HCT116 (cell line): ENCODE measurements around the gene CCNK. TPM values are rescaled to one million over a fixed set of nuclear protein-coding genes. Genes with fewer than 3 reads are reported as not detected.

ENCODE experiments used
- ATAC-seq: fragments of 200-7000 bp; cut with Tn5 transposase; 2 replicates; pipeline ENCODE4 v1.9.1; 2020; ENCODE audit warnings: mild to moderate bottlenecking, moderate library complexity
- BruUV-seq: library from RNA; stranded (reverse); fragments of 400-500 nt; replicated peaks from 2 replicates; lab custom pipeline; 2021; lab: Mats Ljungman, UMichigan
- CTCF ChIA-PET: fragments of 300-600 bp; sonication (Branson Sonifier 250); formaldehyde crosslinking; loops from one replicate; lab custom pipeline; 2021; ENCODE audit warnings: antibody characterized with exemption; lab: Charles Lee
- POLR2A ChIA-PET: fragments of 300-600, 350-600 bp; sonication (Branson Sonifier 250); formaldehyde crosslinking; loops from one replicate; lab custom pipeline; 2021; ENCODE audit warnings: antibody characterized with exemption; lab: Charles Lee
- RAD21 ChIA-PET, 2 experiments: fragments of 300-600 bp; sonication (Branson Sonifier 250); formaldehyde crosslinking; loops; one replicate each; lab custom pipeline; 2023; ENCODE audit warnings: low total read pairs in 2 of 2; ENCODE audit not compliant: uncharacterized antibody in 2 of 2, unreplicated experiment in 2 of 2, low non-redundant PET in 1 of 2; lab: Charles Lee
- DNase-seq: peaks from one replicate; pipeline ENCODE4 v3.0.0-alpha.2; 2010; ENCODE audit warnings: low read depth, low spot score
- H2AFZ ChIP-seq: fragments of 200-600 bp; shearing (Covaris generic), sonication (generic); 2 replicates; pipeline ENCODE4 v1.6.1; 2017; ENCODE audit warnings: low read depth, mixed run types, mixed read lengths, antibody characterized with exemption, low read length; ENCODE audit not compliant: poor library complexity, severe bottlenecking
- H3K27ac ChIP-seq: 2 replicates; pipeline ENCODE4 v1.5.1; 2012; ENCODE audit warnings: low read depth, low read length
- H3K27me3 ChIP-seq: fragments of 200-600 bp; sonication (generic); 2 replicates; pipeline ENCODE4 v1.6.1; 2016; ENCODE audit warnings: mixed run types, low read length, mixed read lengths; ENCODE audit not compliant: insufficient read depth
- H3K36me3 ChIP-seq, 2 experiments: fragments of 200-500 bp in 1 of 2; fragments of 200-600 bp in 1 of 2; sonication (Bioruptor generic) in 1 of 2; sonication (generic) in 1 of 2; 2 replicates each; pipeline versions ENCODE4 v1.5.1 to v1.6.1; 2014 to 2016; ENCODE audit warnings: low read length in 2 of 2, inconsistent platforms in 1 of 2, mixed read lengths in 1 of 2, mixed run types in 1 of 2; ENCODE audit not compliant: insufficient read depth in 2 of 2, control insufficient read depth in 1 of 2
- H3K4me1 ChIP-seq, 2 experiments: fragments of 200-600 bp in 1 of 2; sonication (generic) in 1 of 2; 2 replicates each; pipeline versions ENCODE4 v1.5.1 to v1.6.1; 2012 to 2017; ENCODE audit warnings: low read length in 2 of 2, inconsistent platforms in 1 of 2, mild to moderate bottlenecking in 1 of 2, mixed read lengths in 1 of 2, mixed run types in 1 of 2, moderate library complexity in 1 of 2; ENCODE audit not compliant: insufficient read depth in 2 of 2, control insufficient read depth in 1 of 2
- H3K4me2 ChIP-seq: fragments of 200-600 bp; sonication (generic); 2 replicates; pipeline ENCODE4 v1.6.1; 2017; ENCODE audit warnings: mixed run types, low read length, mixed read lengths
- H3K4me3 ChIP-seq, 2 experiments: fragments of 200-600 bp in 1 of 2; sonication (generic) in 1 of 2; replicated peaks in 1 of 2; 2 replicates each; pipeline ENCODE4 v1.5.1; 2011 to 2016; ENCODE audit warnings: low read length in 2 of 2, control low read depth in 1 of 2, low read depth in 1 of 2, mild to moderate bottlenecking in 1 of 2, mixed read lengths in 1 of 2, mixed run types in 1 of 2
- H3K79me2 ChIP-seq: fragments of 200-600 bp; sonication (generic); 2 replicates; pipeline ENCODE4 v1.6.1; 2017; ENCODE audit warnings: mild to moderate bottlenecking, mixed run types, low read length, moderate library complexity, mixed read lengths; ENCODE audit not compliant: insufficient read depth
- H3K9ac ChIP-seq: fragments of 200-600 bp; sonication (generic); 2 replicates; pipeline ENCODE4 v1.6.1; 2016; ENCODE audit warnings: low read length, mixed read lengths
- H3K9me2 ChIP-seq: fragments of 200-600 bp; sonication (generic), shearing (Covaris generic); 2 replicates; pipeline ENCODE4 v1.6.1; 2017; ENCODE audit warnings: mixed run types, mild to moderate bottlenecking, moderate library complexity; ENCODE audit not compliant: insufficient read depth
- H3K9me3 ChIP-seq, 2 experiments: fragments of 200-500 bp in 1 of 2; fragments of 200-600 bp in 1 of 2; sonication (Bioruptor generic) in 1 of 2; sonication (generic) in 1 of 2; 2 replicates each; pipeline ENCODE4 v1.6.1; 2014 to 2017; ENCODE audit warnings: low read length in 2 of 2, mixed read lengths in 2 of 2, inconsistent platforms in 1 of 2, low read depth in 1 of 2, mild to moderate bottlenecking in 1 of 2, mixed run types in 1 of 2, moderate library complexity in 1 of 2; ENCODE audit not compliant: control insufficient read depth in 1 of 2, insufficient read depth in 1 of 2
- H4K20me1 ChIP-seq: fragments of 200-600 bp; sonication (generic), shearing (Covaris generic); 2 replicates; pipeline ENCODE4 v1.6.1; 2017; ENCODE audit warnings: mixed run types, mild to moderate bottlenecking, moderate library complexity; ENCODE audit not compliant: insufficient read depth
- CEBPB ChIP-seq: IDR thresholded peaks from 2 replicates; pipeline ENCODE4 v1.6.1; 2012; ENCODE audit warnings: low read depth
- EZH2phosphoT487 ChIP-seq: fragments of 200-600 bp; IDR thresholded peaks from 2 replicates; pipeline ENCODE4 v1.6.1; 2018; ENCODE audit warnings: antibody characterized with exemption, borderline replicate concordance
- POLR2A ChIP-seq: IDR thresholded peaks from 2 replicates; pipeline ENCODE4 v1.7.0; 2011; ENCODE audit warnings: borderline replicate concordance; ENCODE audit not compliant: insufficient read depth, insufficient read length; ENCODE audit errors: extremely low read depth
- POLR2AphosphoS5 ChIP-seq: IDR thresholded peaks from 2 replicates; pipeline ENCODE4 v1.6.1; 2011; ENCODE audit warnings: mild to moderate bottlenecking, low read depth, low read length, moderate library complexity
- SP1 ChIP-seq: IDR thresholded peaks from 2 replicates; pipeline ENCODE4 v1.6.1; 2012; ENCODE audit warnings: low read depth
- YY1 ChIP-seq: IDR thresholded peaks from 2 replicates; pipeline ENCODE4 v1.6.1; 2011; ENCODE audit warnings: low read length, low read depth, moderate library complexity, mild to moderate bottlenecking; ENCODE audit not compliant: insufficient replicate concordance; ENCODE audit errors: extremely low read depth
- intact Hi-C: fragments of 100-400 bp; cut with micrococcal nuclease; formaldehyde crosslinking; loops from 2 replicates; pipeline ENCODE4 v1.10.0; 2022
- total RNA-seq: library from RNA; stranded (reverse); gene quantifications from one replicate; pipeline ENCODE4 v1.2.1, GENCODE V29; 2021; ENCODE audit not compliant: unreplicated experiment
- TF ChIP-seq, protein P1 (sequence below), 3 experiments: fragments of 200-600 bp in 1 of 3; sonication (generic) in 1 of 3; IDR thresholded peaks in 2 of 3; conservative IDR thresholded peaks in 1 of 3; 2 replicates each; pipeline ENCODE4 v1.5.1; 2012 to 2017; ENCODE audit warnings: low read depth in 2 of 3, low read length in 2 of 3, antibody characterized with exemption in 1 of 3, borderline replicate concordance in 1 of 3, control low read depth in 1 of 3, mild to moderate bottlenecking in 1 of 3, mixed read lengths in 1 of 3, mixed run types in 1 of 3, moderate library complexity in 1 of 3; ENCODE audit not compliant: insufficient read depth in 1 of 3
- TF ChIP-seq, protein P2 (sequence below): IDR thresholded peaks from 2 replicates; pipeline ENCODE4 v1.6.1; 2011; ENCODE audit warnings: mild to moderate bottlenecking, low read length, moderate library complexity; ENCODE audit not compliant: insufficient replicate concordance; ENCODE audit errors: extremely low read depth

Gene CCNK
- total RNA-seq, 1 experiment from 2014 or later: 68.2 TPM

DNA sequence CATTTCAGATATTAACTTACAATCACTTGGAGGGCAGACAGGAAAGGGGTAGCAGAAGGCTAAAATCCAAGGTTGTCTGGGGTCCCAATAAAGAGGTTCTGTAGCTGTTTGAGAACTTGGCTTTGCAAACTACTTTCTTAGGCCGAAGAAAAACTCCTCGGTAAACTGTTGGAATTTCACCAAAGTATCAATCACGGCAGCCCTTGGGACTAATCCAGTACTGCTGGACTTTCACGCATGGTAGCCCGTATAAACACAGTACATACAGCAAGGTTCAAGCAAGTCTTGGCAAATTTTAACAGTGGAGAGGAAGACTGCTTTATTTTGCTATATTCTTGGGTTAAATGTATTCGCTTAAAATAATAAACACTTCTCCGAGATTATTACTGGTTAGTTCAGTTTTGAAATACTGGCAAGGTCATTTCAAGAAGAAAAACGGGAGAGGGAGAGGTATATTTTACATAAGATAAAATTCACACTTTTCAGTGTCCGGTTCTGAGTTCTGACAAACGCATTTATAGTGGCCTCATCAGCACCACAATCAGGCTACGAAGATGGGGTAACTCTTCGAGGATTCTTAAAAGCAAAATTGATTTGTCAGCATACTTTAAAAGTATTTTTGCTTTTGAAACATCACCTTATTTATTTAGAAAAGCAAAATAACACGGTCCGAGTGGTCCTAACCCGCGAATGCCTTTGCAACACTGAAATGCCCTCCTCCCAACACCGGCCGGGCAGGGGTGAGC lies 1.9 kb upstream of the CCNK start:
- H3K79me2 ChIP-seq: peaks cover 90% of the 10 kb centered on the region
- no TSS peak for BruUV-seq
- peaks cover 12 to 18% of the 10 kb centered on the region in 2 experiments; a peak in 3 of 4 replicates for H3K4me1 ChIP-seq
- CTCF ChIA-PET: no interaction called here
- intact Hi-C loops: no loop called here
- no peak overlapping the region for H2AFZ ChIP-seq
- no peaks in the 10 kb centered on the region for H3K36me3 ChIP-seq
- ATAC-seq (no peak), DNase-seq (no peak)
- H4K20me1 ChIP-seq: peaks cover 15% of the 10 kb centered on the region; the same call in 1 of the 2 replicates
- H3K4me3 ChIP-seq: peak overlapping the region; percentile 51 to 76
- RAD21 ChIA-PET: no interaction called here
- H3K9me3 ChIP-seq: no peaks in the 10 kb centered on the region
- H3K27me3 ChIP-seq: no peaks in the 10 kb centered on the region
- no peaks in the 10 kb centered on the region for H3K9me2 ChIP-seq
- H3K9ac ChIP-seq: peak overlapping the region; percentile 75
- peak overlapping the region; percentile 86 for H3K27ac ChIP-seq
- H3K4me2 ChIP-seq: peak overlapping the region; percentile 89
- TF ChIP-seq SP1: no peak
- no peak for TF ChIP-seq EZH2phosphoT487
- no peak for TF ChIP-seq POLR2AphosphoS5
- TF ChIP-seq, protein P1, sequence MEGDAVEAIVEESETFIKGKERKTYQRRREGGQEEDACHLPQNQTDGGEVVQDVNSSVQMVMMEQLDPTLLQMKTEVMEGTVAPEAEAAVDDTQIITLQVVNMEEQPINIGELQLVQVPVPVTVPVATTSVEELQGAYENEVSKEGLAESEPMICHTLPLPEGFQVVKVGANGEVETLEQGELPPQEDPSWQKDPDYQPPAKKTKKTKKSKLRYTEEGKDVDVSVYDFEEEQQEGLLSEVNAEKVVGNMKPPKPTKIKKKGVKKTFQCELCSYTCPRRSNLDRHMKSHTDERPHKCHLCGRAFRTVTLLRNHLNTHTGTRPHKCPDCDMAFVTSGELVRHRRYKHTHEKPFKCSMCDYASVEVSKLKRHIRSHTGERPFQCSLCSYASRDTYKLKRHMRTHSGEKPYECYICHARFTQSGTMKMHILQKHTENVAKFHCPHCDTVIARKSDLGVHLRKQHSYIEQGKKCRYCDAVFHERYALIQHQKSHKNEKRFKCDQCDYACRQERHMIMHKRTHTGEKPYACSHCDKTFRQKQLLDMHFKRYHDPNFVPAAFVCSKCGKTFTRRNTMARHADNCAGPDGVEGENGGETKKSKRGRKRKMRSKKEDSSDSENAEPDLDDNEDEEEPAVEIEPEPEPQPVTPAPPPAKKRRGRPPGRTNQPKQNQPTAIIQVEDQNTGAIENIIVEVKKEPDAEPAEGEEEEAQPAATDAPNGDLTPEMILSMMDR (IDR thresholded peaks at IDR 0.05 in 2 of 3, conservative IDR thresholded peaks at IDR 0.05 in 1 of 3; ENCODE audit: borderline replicate concordance in 1 of 3, insufficient read depth in 1 of 3, low read depth in 2 of 3, low read length in 2 of 3): no peak; a peak in 1 of 6 replicates
- TF ChIP-seq, protein P2, sequence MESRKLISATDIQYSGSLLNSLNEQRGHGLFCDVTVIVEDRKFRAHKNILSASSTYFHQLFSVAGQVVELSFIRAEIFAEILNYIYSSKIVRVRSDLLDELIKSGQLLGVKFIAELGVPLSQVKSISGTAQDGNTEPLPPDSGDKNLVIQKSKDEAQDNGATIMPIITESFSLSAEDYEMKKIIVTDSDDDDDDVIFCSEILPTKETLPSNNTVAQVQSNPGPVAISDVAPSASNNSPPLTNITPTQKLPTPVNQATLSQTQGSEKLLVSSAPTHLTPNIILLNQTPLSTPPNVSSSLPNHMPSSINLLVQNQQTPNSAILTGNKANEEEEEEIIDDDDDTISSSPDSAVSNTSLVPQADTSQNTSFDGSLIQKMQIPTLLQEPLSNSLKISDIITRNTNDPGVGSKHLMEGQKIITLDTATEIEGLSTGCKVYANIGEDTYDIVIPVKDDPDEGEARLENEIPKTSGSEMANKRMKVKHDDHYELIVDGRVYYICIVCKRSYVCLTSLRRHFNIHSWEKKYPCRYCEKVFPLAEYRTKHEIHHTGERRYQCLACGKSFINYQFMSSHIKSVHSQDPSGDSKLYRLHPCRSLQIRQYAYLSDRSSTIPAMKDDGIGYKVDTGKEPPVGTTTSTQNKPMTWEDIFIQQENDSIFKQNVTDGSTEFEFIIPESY: no peak
- TF ChIP-seq POLR2A: no peak
- TF ChIP-seq YY1: no peak
- no peak for TF ChIP-seq CEBPB
- POLR2A ChIA-PET: no interaction called here
